Astrocyte (in vitro differentiated cells and primary cell): Measurements from ENCODE around the gene CGB3. TPM values are rescaled to one million over a fixed set of nuclear protein-coding genes. Genes with fewer than 3 reads are reported as not detected.
A peak's percentile ranks its signal among the peaks of the same experiment; 100 is the strongest.
"Not testable (repeated sequence)": the region's sequence is repeated elsewhere in the genome, so short reads cannot be mapped to it uniquely, and the experiment has no call there.

ENCODE experiments used
- DNase-seq: peaks from one replicate; pipeline ENCODE4 v3.0.0-alpha.2; 2010; ENCODE audit warnings: low read depth
- FAIRE-seq: peaks from 2 replicates; lab custom pipeline; 2011; peaks lifted over from hg19 to GRCh38; lab: Jason Lieb, UNC
- H2AFZ ChIP-seq: 2 replicates; pipeline ENCODE4 v1.6.0; 2012; ENCODE audit warnings: low read depth, low read length, inconsistent platforms
- H3K27ac ChIP-seq: 2 replicates; pipeline ENCODE4 v1.5.1; 2011; ENCODE audit warnings: low read depth, low read length, inconsistent platforms
- H3K27me3 ChIP-seq: 2 replicates; pipeline ENCODE4 v1.6.0; 2011; ENCODE audit warnings: low read length, inconsistent platforms; ENCODE audit not compliant: insufficient read depth
- H3K36me3 ChIP-seq: 2 replicates; pipeline ENCODE4 v1.5.1; 2011; ENCODE audit warnings: low read length, inconsistent platforms; ENCODE audit not compliant: insufficient read depth
- H3K4me1 ChIP-seq: 2 replicates; pipeline ENCODE4 v1.5.1; 2011; ENCODE audit warnings: low read length, inconsistent platforms; ENCODE audit not compliant: insufficient read depth
- H3K4me2 ChIP-seq: 2 replicates; pipeline ENCODE4 v1.6.0; 2012; ENCODE audit warnings: low read length, inconsistent platforms
- H3K4me3 ChIP-seq: 2 replicates; pipeline ENCODE4 v1.5.1; 2011; ENCODE audit warnings: low read depth, mild to moderate bottlenecking, low read length, inconsistent platforms; ENCODE audit not compliant: insufficient read depth
- H3K79me2 ChIP-seq: 2 replicates; pipeline ENCODE4 v1.6.0; 2012; ENCODE audit warnings: mild to moderate bottlenecking, low read length, inconsistent platforms; ENCODE audit not compliant: insufficient read depth
- H3K9ac ChIP-seq: 2 replicates; pipeline ENCODE4 v1.6.0; 2012; ENCODE audit warnings: mild to moderate bottlenecking, low read length, inconsistent platforms
- H3K9me3 ChIP-seq: 2 replicates; pipeline ENCODE4 v1.5.1; 2012; ENCODE audit warnings: low read depth, mild to moderate bottlenecking, low read length, inconsistent platforms; ENCODE audit not compliant: insufficient read depth
- H4K20me1 ChIP-seq: 2 replicates; pipeline ENCODE4 v1.6.0; 2012; ENCODE audit warnings: low read length, inconsistent platforms; ENCODE audit not compliant: insufficient read depth
- H3K27ac Mint-ChIP-seq: one replicate; pipeline ENCODE4 v1.8.0; 2021; ENCODE audit warnings: mild to moderate bottlenecking, mixed read lengths; ENCODE audit not compliant: unreplicated experiment
- H3K27me3 Mint-ChIP-seq: one replicate; pipeline ENCODE4 v1.8.0; 2021; ENCODE audit warnings: low read depth, mixed read lengths; ENCODE audit not compliant: unreplicated experiment
- H3K36me3 Mint-ChIP-seq: one replicate; pipeline ENCODE4 v1.8.0; 2021; ENCODE audit warnings: low read depth, mixed read lengths; ENCODE audit not compliant: unreplicated experiment
- H3K4me1 Mint-ChIP-seq: one replicate; pipeline ENCODE4 v1.8.0; 2021; ENCODE audit warnings: low read depth, mixed read lengths; ENCODE audit not compliant: unreplicated experiment
- H3K4me3 Mint-ChIP-seq: one replicate; pipeline ENCODE4 v1.8.0; 2021; ENCODE audit warnings: mild to moderate bottlenecking, moderate library complexity, mixed read lengths; ENCODE audit not compliant: unreplicated experiment
- H3K9me3 Mint-ChIP-seq: one replicate; pipeline ENCODE4 v1.8.0; 2021; ENCODE audit warnings: mild to moderate bottlenecking, mixed read lengths; ENCODE audit not compliant: unreplicated experiment
- CTCF ChIP-seq: IDR thresholded peaks from 2 replicates; pipeline ENCODE4 v1.5.1; 2011; ENCODE audit warnings: low read depth, mild to moderate bottlenecking, inconsistent platforms, low read length, moderate library complexity; ENCODE audit not compliant: insufficient read depth
- EZH2 ChIP-seq: IDR thresholded peaks from 2 replicates; pipeline ENCODE4 v1.6.1; 2012; ENCODE audit warnings: mild to moderate bottlenecking, low read length, inconsistent platforms; ENCODE audit not compliant: insufficient read depth
- total RNA-seq: library from RNA; stranded (reverse); gene quantifications from 2 replicates; pipeline ENCODE4 v1.2.1, GENCODE V29; 2021

The CGB3 gene
- total RNA-seq, 1 donor from 2014 or later = 3.6 TPM

- not testable (repeated sequence) for DNase-seq, FAIRE-seq, H3K36me3 ChIP-seq, H3K36me3 Mint-ChIP-seq, H3K9me3 Mint-ChIP-seq, H3K27me3 Mint-ChIP-seq, H3K27me3 ChIP-seq, H3K4me3 Mint-ChIP-seq, H3K27ac Mint-ChIP-seq, H3K27ac ChIP-seq, H3K79me2 ChIP-seq, H3K9me3 ChIP-seq, H3K9ac ChIP-seq, H2AFZ ChIP-seq, H3K4me3 ChIP-seq, H4K20me1 ChIP-seq
- H3K4me1 Mint-ChIP-seq = peaks cover 19% of the 10 kb centered on the region
- H3K4me1 ChIP-seq = peaks cover 19% of the 10 kb centered on the region
- H3K4me2 ChIP-seq = peak overlapping the region; percentile 53
These were observed 18.5 kb upstream of the CGB3 start for GRCh38 chr19:49042666-49043065.

GRCh38 chr19:49042177-49042576 lies 18.0 kb upstream of the CGB3 start:
- Histone ChIP-seq H3K27me3 (no peaks in the 10 kb centered on the region), H3K36me3 (no peaks in the 10 kb centered on the region), H3K9me3 (no peaks in the 10 kb centered on the region), H3K9ac (peak overlapping the region; percentile 72), H3K4me2 (peak overlapping the region; percentile 53), H4K20me1 (no peaks in the 10 kb centered on the region), H3K79me2 (no peaks in the 10 kb centered on the region), H3K4me3 (no peak overlapping the region), H2AFZ (no peak overlapping the region), H3K27ac (peak overlapping the region; percentile 69), H3K4me1 (peaks cover 19% of the 10 kb centered on the region)
- FAIRE-seq (no peak), DNase-seq (peak; percentile 55)
- Mint-ChIP-seq H3K27me3 (peaks cover 2% of the 10 kb centered on the region), H3K27ac (peak overlapping the region; percentile 84), H3K4me3 (no peak overlapping the region), H3K4me1 (peaks cover 19% of the 10 kb centered on the region), H3K9me3 (peaks cover 4% of the 10 kb centered on the region), H3K36me3 (no peaks in the 10 kb centered on the region)
- TF ChIP-seq EZH2 (no peak), CTCF (no peak)

- H3K36me3 ChIP-seq, H3K27ac Mint-ChIP-seq, H3K9me3 Mint-ChIP-seq, H3K36me3 Mint-ChIP-seq, DNase-seq, H3K27me3 Mint-ChIP-seq, H3K4me2 ChIP-seq, H4K20me1 ChIP-seq, H3K4me3 Mint-ChIP-seq, H3K79me2 ChIP-seq, H3K4me3 ChIP-seq, FAIRE-seq, H2AFZ ChIP-seq, H3K9me3 ChIP-seq, H3K27me3 ChIP-seq, H3K9ac ChIP-seq: not testable (repeated sequence)
- peaks cover 19% of the 10 kb centered on the region for H3K4me1 ChIP-seq
- H3K27ac ChIP-seq = peak overlapping the region; percentile 6
- H3K4me1 Mint-ChIP-seq = peaks cover 19% of the 10 kb centered on the region
These were observed 15.6 kb upstream of the CGB3 start for GRCh38 chr19:49039736-49040135.

GRCh38 chr19:49038557-49039276 lies 14.6 kb upstream of the CGB3 start:
- H3K36me3 Mint-ChIP-seq, H3K9me3 ChIP-seq, H3K27me3 Mint-ChIP-seq, H3K9me3 Mint-ChIP-seq, H4K20me1 ChIP-seq, H3K36me3 ChIP-seq, H3K4me3 ChIP-seq, H3K27me3 ChIP-seq, H3K79me2 ChIP-seq: not testable (repeated sequence)
- peaks cover 19% of the 10 kb centered on the region for H3K4me1 Mint-ChIP-seq
- Histone ChIP-seq H3K27ac (peak overlapping the region; percentile 81), H3K4me2 (peak overlapping the region; percentile 62), H2AFZ (peak overlapping the region; percentile 34), H3K4me1 (peaks cover 19% of the 10 kb centered on the region), H3K9ac (peak overlapping the region; percentile 50)
- peak overlapping the region; percentile 69 for H3K4me3 Mint-ChIP-seq
- DNase-seq = peak; percentile 78
- FAIRE-seq = peak; percentile 17
- peak overlapping the region; percentile 95 for H3K27ac Mint-ChIP-seq

GRCh38 chr19:49038111-49038510 lies 14.0 kb upstream of the CGB3 start:
- H3K36me3 ChIP-seq, H2AFZ ChIP-seq, H3K27me3 Mint-ChIP-seq, FAIRE-seq, H3K79me2 ChIP-seq, H3K4me3 Mint-ChIP-seq, H3K9me3 ChIP-seq, H3K4me3 ChIP-seq, H4K20me1 ChIP-seq, DNase-seq, H3K9me3 Mint-ChIP-seq, H3K27me3 ChIP-seq, H3K36me3 Mint-ChIP-seq: not testable (repeated sequence)
- peak overlapping the region; percentile 89 for H3K27ac Mint-ChIP-seq
- Histone ChIP-seq H3K4me1 (peaks cover 19% of the 10 kb centered on the region), H3K9ac (peak overlapping the region; percentile 35), H3K27ac (peak overlapping the region; percentile 64), H3K4me2 (peak overlapping the region; percentile 62)
- peaks cover 19% of the 10 kb centered on the region for H3K4me1 Mint-ChIP-seq
